Aorta (tissue), 5 donors: Measurements from ENCODE around the gene ATP6V0A4. TPM values are rescaled to one million over a fixed set of nuclear protein-coding genes. Genes with fewer than 3 reads are reported as not detected.
"Not testable (repeated sequence)": the region's sequence is repeated elsewhere in the genome, so short reads cannot be mapped to it uniquely, and the experiment has no call there.

Experiments used
- ATAC-seq: fragments of 200-7000 bp; cut with Tn5 transposase; one replicate; pipeline ENCODE4 v1.9.1; 2022; ENCODE audit warnings: moderate library complexity; ENCODE audit not compliant: low FRiP score
- DNase-seq, 2 donors: peaks; one replicate each; pipeline ENCODE4 v3.0.0-alpha.2; 2020
- H3K27ac ChIP-seq, 2 donors: one replicate each; pipeline ENCODE4 v1.5.1; 2013; ENCODE audit warnings: low read length in 2 of 2, mild to moderate bottlenecking in 2 of 2, moderate library complexity in 2 of 2, control low read depth in 1 of 2, inconsistent platforms in 1 of 2, low read depth in 1 of 2
- H3K27me3 ChIP-seq, 2 donors: one replicate each; pipeline ENCODE4 v1.6.1; 2013; ENCODE audit warnings: control low read depth in 1 of 2, low read length in 1 of 2, mild to moderate bottlenecking in 1 of 2, moderate library complexity in 1 of 2; ENCODE audit not compliant: insufficient read depth in 2 of 2, control insufficient read depth in 1 of 2
- H3K36me3 ChIP-seq, 2 donors: one replicate each; pipeline ENCODE4 v1.6.1; 2013; ENCODE audit warnings: control low read depth in 1 of 2, low read length in 1 of 2, mild to moderate bottlenecking in 1 of 2; ENCODE audit not compliant: insufficient read depth in 2 of 2, control insufficient read depth in 1 of 2
- H3K4me1 ChIP-seq, 2 donors: one replicate each; pipeline ENCODE4 v1.6.1; 2013; ENCODE audit warnings: low read length in 2 of 2, control low read depth in 1 of 2, mild to moderate bottlenecking in 1 of 2, moderate library complexity in 1 of 2; ENCODE audit not compliant: insufficient read depth in 2 of 2, control insufficient read depth in 1 of 2
- H3K4me3 ChIP-seq, 2 donors: one replicate each; pipeline ENCODE4 v1.5.1; 2013; ENCODE audit warnings: low read length in 2 of 2, control low read depth in 1 of 2, mild to moderate bottlenecking in 1 of 2
- H3K9me3 ChIP-seq: one replicate; pipeline ENCODE4 v1.6.1; 2013; ENCODE audit warnings: mild to moderate bottlenecking, low read length; ENCODE audit not compliant: control insufficient read depth
- WGBS, 2 donors: extraction: QIAGEN DNeasy Blood & Tissue Kit; methylation state at CpG; one replicate each; pipeline ENCODE4 v1.1.7; 2013; 5-methylcytosine and 5-hydroxymethylcytosine counted together
- intact Hi-C, 2 donors: fragments of 100-400 bp; cut with DNase I; formaldehyde crosslinking; loops; one replicate each; pipeline versions ENCODE4 v1.14.2 to v1.15.0; 2022
- polyA plus RNA-seq, 2 donors: library from polyadenylated mRNA; stranded (reverse); fragments of 200-250 nt; gene quantifications; one replicate each; pipeline ENCODE4 v1.2.3, GENCODE V29; 2013
- total RNA-seq, 2 donors: library from RNA; stranded (reverse); fragmentation: NEBNext Ultra II Directional; extraction: Animal tissue kit (Norgen Biotek cat#: 25700); gene quantifications; one replicate each; pipeline ENCODE4 v1.2.1, GENCODE V29; 2021
- donor health status: healthy with polysubstance abuse.
- donor health status: Bipolar disorder and iron deficiency.
- donor health status: DM: no; HTN: no; CAD: no.
- donor health status: DM: no; HTN: no; CAD: no.
- donor health status: DM: yes; HTN: yes; CAD: no.

ATP6V0A4 gene
- total and polyA plus RNA-seq, 4 donors: not detected

DNA sequence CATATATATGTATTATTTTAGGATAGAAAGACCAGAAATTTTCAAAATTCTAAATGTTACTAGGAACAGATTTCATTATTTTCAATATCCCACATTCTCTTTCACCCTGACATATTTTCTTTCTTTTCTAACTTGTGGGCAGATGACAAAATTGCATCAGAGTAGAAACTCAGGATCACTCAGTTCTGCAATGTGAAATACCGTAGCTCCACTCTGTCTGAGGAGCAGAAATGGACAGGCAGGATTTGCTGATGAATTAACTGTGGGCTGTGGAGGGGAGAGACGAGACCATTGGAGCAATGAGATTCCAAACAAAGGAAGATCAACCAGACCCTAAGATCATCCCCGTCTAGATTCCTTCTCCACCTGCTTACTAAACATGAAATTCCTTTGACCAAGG, 59.9 kb downstream of the ATP6V0A4 start:
- no peak overlapping the region for H3K27ac ChIP-seq
- no peaks in the 10 kb centered on the region for H3K36me3 ChIP-seq
- no peaks in the 10 kb centered on the region for H3K4me1 ChIP-seq
- ATAC-seq (no peak), DNase-seq (no peak)
- H3K9me3 ChIP-seq: no peaks in the 10 kb centered on the region
- intact Hi-C loops: loop anchor here (10.0 kb wide), 1 partner anchor 1133 kb away; no protein-coding TSS in a partner anchor
- no peak overlapping the region for H3K4me3 ChIP-seq
- no peaks in the 10 kb centered on the region for H3K27me3 ChIP-seq
- 60 to 69% methylated on average over 3 of the region's 3 CpGs for WGBS, 2 donors

- WGBS, 2 donors: 71 to 77% methylated on average over 6 of the region's 6 CpGs
- DNase-seq (no peak), ATAC-seq (no peak)
- H3K27me3 ChIP-seq: no peaks in the 10 kb centered on the region
- no peaks in the 10 kb centered on the region for H3K9me3 ChIP-seq
- H3K27ac ChIP-seq: no peak overlapping the region
- no peaks in the 10 kb centered on the region for H3K4me1 ChIP-seq
- intact Hi-C loops: loop anchor here (10.0 kb wide), 1 partner anchor 1131 kb away; no protein-coding TSS in a partner anchor
- no peaks in the 10 kb centered on the region for H3K36me3 ChIP-seq
- no peak overlapping the region for H3K4me3 ChIP-seq
Measured at GRCh38 chr7:138735399-138735798, 62.6 kb downstream of the ATP6V0A4 start.

DNA sequence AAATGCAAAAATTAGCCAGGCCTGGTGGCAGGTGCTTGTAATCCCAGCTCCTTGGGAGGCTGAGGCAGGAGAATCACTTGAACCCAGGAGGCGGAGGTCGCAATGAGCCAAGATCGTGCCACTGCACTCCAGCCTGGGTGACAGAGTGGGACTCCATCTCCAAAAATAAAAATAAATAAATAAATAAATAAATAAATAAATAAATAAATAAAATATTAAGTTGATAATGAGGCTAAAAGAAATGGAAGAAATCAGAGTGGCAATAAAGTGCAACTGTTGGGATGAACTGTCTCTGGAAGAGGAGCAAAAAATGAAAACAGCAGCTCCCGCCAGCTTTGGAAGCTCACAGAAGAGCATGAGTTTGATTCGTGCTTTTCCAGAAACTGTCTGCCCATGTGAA, 66.3 kb downstream of the ATP6V0A4 start:
- not testable (repeated sequence) for H3K27me3 ChIP-seq, H3K4me3 ChIP-seq, H3K36me3 ChIP-seq, H3K27ac ChIP-seq, H3K9me3 ChIP-seq, H3K4me1 ChIP-seq, DNase-seq, ATAC-seq
- 94 to 96% methylated on average over 5 of the region's 5 CpGs for WGBS, 2 donors
- intact Hi-C loops: loop anchor here (10.0 kb wide), 1 partner anchor 1127 kb away; no protein-coding TSS in a partner anchor

DNA sequence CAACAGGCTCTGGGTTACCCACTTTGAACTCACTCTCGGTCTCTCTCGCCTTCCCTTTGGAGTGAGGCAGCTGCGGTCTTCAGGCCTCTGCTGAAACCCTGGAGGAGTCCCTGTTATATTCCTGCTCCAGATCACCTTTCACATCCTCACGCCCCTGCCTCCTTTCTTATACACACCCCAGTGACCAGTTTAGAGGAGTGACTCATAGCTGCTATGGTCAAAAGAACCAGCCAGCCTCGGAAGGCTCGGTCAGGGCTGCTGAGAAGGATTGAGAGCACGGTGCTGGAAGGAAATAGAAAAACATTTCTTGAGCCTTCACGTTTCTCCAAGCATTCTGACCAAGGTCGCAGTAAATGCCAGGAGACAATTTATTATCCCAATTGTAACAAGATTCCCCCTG, 68.6 kb downstream of the ATP6V0A4 start:
- H3K9me3 ChIP-seq: no peaks in the 10 kb centered on the region
- H3K4me1 ChIP-seq: no peaks in the 10 kb centered on the region
- 62 to 73% methylated on average over 9 of the region's 9 CpGs for WGBS, 2 donors
- DNase-seq: no peak
- no peaks in the 10 kb centered on the region for H3K27me3 ChIP-seq
- no peak for ATAC-seq
- H3K36me3 ChIP-seq: no peaks in the 10 kb centered on the region
- H3K4me3 ChIP-seq: no peak overlapping the region
- intact Hi-C loops: no loop called here
- H3K27ac ChIP-seq: no peak overlapping the region

DNA sequence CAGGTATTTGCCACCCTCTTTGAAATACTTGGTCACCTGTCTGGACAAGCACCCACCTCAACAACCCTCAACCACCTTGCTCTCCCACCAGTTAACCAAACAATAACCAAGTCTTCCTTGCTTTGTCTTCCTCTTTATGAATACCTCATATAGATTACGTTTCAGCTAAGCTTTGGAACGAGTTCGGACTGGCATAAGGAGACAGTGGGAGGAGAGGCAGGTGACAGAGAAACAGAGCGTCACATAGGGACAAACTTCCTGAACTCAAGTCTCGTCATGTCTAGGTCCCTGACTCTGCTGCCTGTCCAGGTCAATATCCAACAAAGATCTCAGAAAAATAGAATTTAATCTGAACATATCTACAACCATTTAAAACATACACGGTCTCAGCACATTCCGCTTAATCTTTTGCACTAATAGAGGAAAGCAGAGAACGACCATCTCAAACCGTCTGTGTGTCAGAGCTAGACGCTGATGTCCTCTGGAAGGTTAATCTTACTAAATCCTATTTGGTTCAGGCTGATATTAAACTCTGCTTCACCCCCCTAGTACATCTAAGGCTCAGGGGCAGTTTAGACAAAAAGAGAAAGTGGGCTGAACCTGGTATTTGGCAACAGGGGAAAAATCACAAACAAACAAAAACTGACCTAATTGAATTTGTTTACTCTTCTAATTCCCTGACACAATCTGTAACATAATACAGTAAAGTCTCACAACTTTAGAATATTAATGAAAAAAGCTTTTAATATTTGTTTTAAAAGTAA, 70.5 kb downstream of the ATP6V0A4 start:
- Histone ChIP-seq H3K27ac (no peak overlapping the region), H3K36me3 (no peaks in the 10 kb centered on the region), H3K4me1 (no peaks in the 10 kb centered on the region), H3K4me3 (no peak overlapping the region), H3K9me3 (no peaks in the 10 kb centered on the region), H3K27me3 (no peaks in the 10 kb centered on the region)
- WGBS, 2 donors: 71 to 74% methylated on average over 10 of the region's 10 CpGs
- intact Hi-C loops: no loop called here
- ATAC-seq (no peak), DNase-seq (no peak)

- 78 to 79% methylated on average over 9 of the region's 9 CpGs for WGBS, 2 donors
- Histone ChIP-seq H3K27ac (no peak overlapping the region), H3K4me3 (no peak overlapping the region), H3K36me3 (no peaks in the 10 kb centered on the region), H3K4me1 (no peaks in the 10 kb centered on the region), H3K27me3 (no peaks in the 10 kb centered on the region), H3K9me3 (no peaks in the 10 kb centered on the region)
- ATAC-seq (no peak), DNase-seq (no peak)
- intact Hi-C loops: no loop called here
Measured at GRCh38 chr7:138726288-138726687, 71.7 kb downstream of the ATP6V0A4 start.

DNA sequence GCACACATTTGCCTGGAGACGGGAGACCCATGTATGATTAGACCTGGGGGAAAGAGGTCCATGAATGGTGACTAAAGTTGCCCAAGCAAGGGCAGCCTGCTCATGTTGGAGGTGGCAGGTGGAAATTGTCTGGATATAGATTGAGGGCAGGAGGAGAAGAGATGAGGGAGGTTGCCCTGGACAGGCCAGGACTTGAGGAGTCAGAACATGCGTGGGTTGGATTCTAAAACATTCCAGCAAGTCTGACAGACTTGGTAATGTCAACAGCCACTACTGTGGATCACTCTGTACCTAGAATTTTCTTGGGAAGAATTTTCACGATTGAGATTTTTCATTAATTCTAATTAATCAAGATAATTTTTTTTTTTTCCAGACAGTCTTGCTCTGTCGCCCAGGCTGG, 77.7 kb downstream of the ATP6V0A4 start:
- no peaks in the 10 kb centered on the region for H3K9me3 ChIP-seq
- H3K4me1 ChIP-seq: no peaks in the 10 kb centered on the region
- no peak for ATAC-seq
- H3K27me3 ChIP-seq: no peaks in the 10 kb centered on the region
- H3K36me3 ChIP-seq: no peaks in the 10 kb centered on the region
- H3K27ac ChIP-seq: no peak overlapping the region
- no peak overlapping the region for H3K4me3 ChIP-seq
- WGBS, 2 donors: 70 to 77% methylated on average over 4 of the region's 4 CpGs
- DNase-seq: no peak
- intact Hi-C loops: no loop called here

DNA sequence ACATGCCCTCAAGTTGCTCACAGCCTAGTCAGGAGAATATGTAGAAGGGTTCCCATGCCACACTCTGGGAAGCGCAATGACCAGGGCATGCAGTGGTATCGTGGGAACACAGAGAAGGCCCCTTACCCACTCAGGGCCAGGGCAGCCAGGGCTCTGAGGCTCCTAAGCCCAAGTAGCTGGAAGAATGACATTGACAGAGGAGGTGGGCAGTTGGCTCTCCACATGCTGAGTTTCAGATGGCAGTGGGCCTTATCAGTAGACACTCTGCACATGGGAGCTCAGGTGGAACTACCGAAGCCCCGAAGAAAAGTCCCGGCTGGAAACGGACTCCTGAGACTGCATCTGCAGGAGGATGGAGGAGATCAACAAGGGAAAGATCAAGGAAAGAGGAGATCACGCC, 81.1 kb downstream of the ATP6V0A4 start:
- H3K27me3 ChIP-seq: no peaks in the 10 kb centered on the region
- intact Hi-C loops: no loop called here
- no peaks in the 10 kb centered on the region for H3K4me1 ChIP-seq
- no peak overlapping the region for H3K27ac ChIP-seq
- ATAC-seq (no peak), DNase-seq (no peak)
- H3K36me3 ChIP-seq: no peaks in the 10 kb centered on the region
- no peaks in the 10 kb centered on the region for H3K9me3 ChIP-seq
- WGBS, 2 donors: 93 to 97% methylated on average over 7 of the region's 7 CpGs
- no peak overlapping the region for H3K4me3 ChIP-seq

GRCh38 chr7:138713191-138713590, 84.8 kb downstream of the ATP6V0A4 start:
- ATAC-seq (no peak), DNase-seq (no peak)
- 91 to 92% methylated on average over 7 of the region's 7 CpGs for WGBS, 2 donors
- Histone ChIP-seq H3K4me1 (no peaks in the 10 kb centered on the region), H3K36me3 (no peaks in the 10 kb centered on the region), H3K27me3 (no peaks in the 10 kb centered on the region), H3K4me3 (no peak overlapping the region), H3K9me3 (no peaks in the 10 kb centered on the region), H3K27ac (no peak overlapping the region)
- intact Hi-C loops: no loop called here
